ENCODE measurements around the gene C1orf94. TPM values are rescaled to one million over a fixed set of nuclear protein-coding genes. Genes with fewer than 3 reads are reported as not detected.
A peak's percentile ranks its signal among the peaks of the same experiment; 100 is the strongest.
"Not testable (repeated sequence)": the region's sequence is repeated elsewhere in the genome, so short reads cannot be mapped to it uniquely, and the experiment has no call there.

C1orf94 gene
- total RNA-seq, 2 donors from 2014 or later, result 0.11 TPM; not detected in 1

DNA sequence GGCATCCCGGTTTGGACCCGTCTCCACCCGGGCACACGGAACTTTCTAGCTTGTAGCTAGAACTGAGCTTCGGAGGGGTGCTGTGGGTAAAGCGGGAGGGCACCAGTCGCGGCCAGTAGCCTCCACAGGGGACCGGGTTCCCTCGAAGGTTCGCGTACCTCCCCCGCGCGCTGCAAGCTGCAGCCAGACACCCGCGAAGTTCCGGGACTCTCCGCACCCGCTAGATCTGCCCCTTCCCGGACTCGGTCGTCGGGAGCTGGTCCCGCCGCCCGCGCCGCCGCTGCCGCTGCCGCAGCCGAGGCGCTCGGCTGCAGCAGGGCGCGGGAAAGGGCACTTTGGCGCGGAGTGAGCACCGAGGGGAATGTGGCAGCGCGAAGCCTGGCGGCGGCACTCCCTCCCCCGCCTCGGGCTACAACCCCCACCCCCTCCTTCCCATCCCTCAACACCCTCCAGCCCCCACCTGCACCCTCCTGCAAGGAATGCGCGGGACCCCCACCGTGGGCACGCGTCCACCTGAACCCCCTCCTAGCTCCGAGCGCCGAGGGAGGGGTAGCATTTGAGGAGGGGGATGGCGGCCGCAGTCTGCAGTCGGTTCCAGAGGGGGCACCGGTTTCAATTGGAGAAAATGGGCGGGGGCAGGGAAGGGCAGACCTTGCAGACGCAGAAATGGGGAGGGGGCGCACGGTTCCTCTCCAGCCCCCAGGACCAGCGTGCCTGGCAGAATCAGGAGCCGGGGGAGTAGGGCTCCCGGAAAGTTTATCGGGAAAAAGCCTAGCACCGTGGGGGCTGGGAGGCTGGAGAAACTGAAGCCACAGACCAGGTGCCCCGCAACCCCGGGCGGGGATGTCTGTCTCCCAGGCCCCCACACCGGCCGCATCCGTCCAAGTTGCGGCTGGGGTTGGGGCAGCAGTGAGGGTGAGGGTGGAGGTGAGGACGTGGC is 12.6 kb upstream of the C1orf94 start:
- ATAC-seq (no peak), DNase-seq (no peak)
- intact Hi-C loops (cut with DNase I, micrococcal nuclease), result no loop called here

DNA sequence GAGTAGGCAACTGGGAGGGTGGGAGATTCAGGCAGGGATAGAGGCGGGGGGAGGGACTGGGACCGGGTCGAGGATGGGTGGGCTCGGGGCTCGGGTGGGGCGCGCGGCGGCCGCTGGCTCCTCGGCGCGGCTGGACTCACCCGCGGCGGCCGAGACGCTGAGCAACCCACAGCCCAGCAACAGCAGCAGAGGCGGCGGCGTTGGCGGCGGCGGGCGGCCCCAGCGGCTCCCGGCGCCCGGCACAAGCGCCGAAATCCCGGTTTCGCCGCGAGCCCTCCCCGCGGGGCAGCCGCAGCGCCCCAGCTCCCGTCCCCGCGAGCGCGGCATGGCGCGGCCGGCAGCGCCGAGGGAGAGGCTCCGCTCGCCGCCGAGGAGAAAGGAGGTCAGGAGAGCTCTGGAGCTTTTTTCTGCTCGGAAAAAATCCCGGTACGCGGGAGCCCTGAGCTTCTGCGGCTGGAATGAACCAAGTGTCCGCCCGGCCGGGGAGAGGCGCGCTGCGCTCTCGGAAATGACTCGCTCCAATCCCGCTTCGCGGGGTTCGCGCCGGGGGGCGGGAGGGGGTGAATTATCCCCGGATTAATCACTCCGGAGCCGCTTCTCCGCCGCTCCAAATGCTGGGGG is 11.8 kb upstream of the C1orf94 start, which contains the start of gene CSMD2:
CSMD2 (minus strand) TSS at position 460 of the 621 bp plus-strand sequence; CDS start at position 327, 133 bp downstream.
- intact Hi-C loops (cut with DNase I, micrococcal nuclease), result no loop called here
- DNase-seq (no peak), ATAC-seq (no peak)

DNA sequence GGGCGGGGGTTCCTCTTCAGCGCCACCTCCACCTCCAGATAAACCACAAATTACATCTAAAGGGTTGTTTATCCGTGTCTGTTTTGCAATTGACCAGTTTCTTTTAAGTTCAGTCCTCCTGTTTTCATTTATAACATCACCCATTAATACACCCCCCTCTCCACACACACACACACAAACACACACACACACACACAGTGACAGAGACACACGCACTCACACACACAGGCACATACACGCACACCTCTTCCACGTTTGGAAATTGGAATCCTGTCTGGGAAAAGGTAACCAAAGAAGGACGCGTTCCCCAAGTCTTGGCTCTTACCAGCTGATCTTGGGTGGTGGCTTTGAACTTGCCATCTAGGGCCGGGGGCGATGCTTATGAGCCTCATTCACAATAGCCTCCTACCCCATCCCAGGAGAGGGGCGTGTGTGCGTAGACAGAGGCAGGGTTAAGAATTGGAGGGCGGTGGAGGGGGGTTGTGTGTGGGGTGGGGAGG is 11.2 kb upstream of the C1orf94 start:
- intact Hi-C loops (cut with DNase I, micrococcal nuclease), result no loop called here
- DNase-seq, result no peak
- ATAC-seq, result no peak

DNA sequence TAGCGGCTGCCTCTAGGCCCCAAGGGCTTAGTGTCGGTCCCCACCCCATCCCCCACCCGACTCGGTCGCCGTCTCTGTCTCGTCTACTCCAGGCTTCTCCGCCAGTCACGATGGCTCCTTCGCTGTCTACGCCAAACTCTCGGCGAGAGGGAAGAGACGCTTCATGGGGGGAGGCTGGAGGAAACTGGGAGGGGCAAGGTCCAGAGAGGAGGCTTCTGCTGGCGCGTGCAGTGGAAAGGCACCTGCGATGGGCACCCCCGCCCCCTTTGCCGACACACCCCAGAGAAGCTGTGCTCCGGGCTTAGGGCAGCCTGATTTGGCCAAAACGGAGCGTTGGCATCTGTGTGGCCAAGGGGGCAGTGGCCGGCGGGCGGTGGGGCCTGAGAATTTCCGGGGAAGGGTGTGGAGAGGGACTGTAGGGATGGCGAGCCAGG is 10.5 kb upstream of the C1orf94 start:
- no peak for DNase-seq
- no peak for ATAC-seq
- intact Hi-C loops (cut with DNase I, micrococcal nuclease), result no loop called here

DNA sequence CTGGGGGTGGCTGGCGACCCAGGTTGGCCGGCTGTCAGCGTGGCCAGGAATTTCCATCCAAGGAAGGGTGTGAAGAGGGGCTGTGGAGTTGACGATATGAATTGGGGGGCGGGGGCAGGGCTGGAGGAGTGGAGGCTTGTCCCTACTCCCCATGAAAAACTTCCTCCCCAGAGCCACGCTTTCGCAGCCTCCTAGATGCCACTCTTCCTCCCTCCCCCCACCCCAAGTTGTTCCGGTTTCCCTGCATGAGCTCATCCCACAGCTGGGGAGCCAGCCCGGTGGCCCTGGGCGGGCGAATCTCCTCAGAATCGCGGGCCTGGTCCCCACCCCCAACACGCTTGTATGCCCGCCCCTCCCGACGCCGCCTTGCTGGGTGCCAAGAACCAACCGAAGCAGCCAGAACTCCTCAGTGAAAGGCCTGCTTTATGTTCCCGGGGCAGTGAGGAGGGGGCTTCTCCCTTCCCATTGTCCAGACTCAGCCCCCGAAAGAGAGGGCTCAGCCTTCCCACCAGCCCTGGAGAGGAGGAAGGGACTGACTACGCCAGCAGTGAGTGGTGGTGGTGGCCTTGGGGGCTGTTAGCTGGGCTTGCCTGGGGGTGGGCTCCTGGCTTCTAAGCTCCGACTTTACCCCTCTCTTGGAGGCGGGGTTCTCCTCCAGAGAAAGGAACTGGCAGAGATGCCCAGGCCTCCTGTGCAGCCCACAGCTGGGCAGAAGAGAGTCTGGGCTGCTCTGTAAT is 9.9 kb upstream of the C1orf94 start:
- intact Hi-C loops (cut with DNase I, micrococcal nuclease), result no loop called here
- ATAC-seq (no peak), DNase-seq (no peak)

- ATAC-seq, result no peak
Observed at GRCh38 chr1:34167389-34167788, 9.3 kb upstream of the C1orf94 start.

GRCh38 chr1:34175744-34176143 is 963 bp upstream of the C1orf94 start:
- no peak for ATAC-seq
- intact Hi-C loops (cut with DNase I, micrococcal nuclease), result no loop called here
- no peak for DNase-seq

More at GRCh38 chr1:34167389-34167788, 9.3 kb upstream of the C1orf94 start:
- intact Hi-C loops (cut with DNase I, micrococcal nuclease), result no loop called here
- DNase-seq, result no peak

- intact Hi-C loops (cut with DNase I, micrococcal nuclease), result no loop called here
Observed at GRCh38 chr1:34178072-34178471, 1.4 kb downstream of the C1orf94 start.

GRCh38 chr1:34183381-34183780 is 6.7 kb downstream of the C1orf94 start:
- DNase-seq; ATAC-seq; intact Hi-C loops (cut with DNase I, micrococcal nuclease): not testable (repeated sequence)

More at GRCh38 chr1:34178072-34178471, 1.4 kb downstream of the C1orf94 start:
- no peak for DNase-seq
- no peak for ATAC-seq

GRCh38 chr1:34186741-34187494 is 10.2 kb downstream of the C1orf94 start:
- no peak for DNase-seq
- ATAC-seq, result no peak
- intact Hi-C loops (cut with DNase I, micrococcal nuclease), result no loop called here

- no peak for DNase-seq
- ATAC-seq, result no peak
- intact Hi-C loops (cut with DNase I, micrococcal nuclease), result no loop called here
Observed at GRCh38 chr1:34188418-34188817, 11.7 kb downstream of the C1orf94 start.

- DNase-seq (no peak), ATAC-seq (no peak)
- intact Hi-C loops (cut with DNase I, micrococcal nuclease), result no loop called here
Observed at GRCh38 chr1:34188985-34189384, 12.3 kb downstream of the C1orf94 start.

- DNase-seq (no peak), ATAC-seq (no peak)
- intact Hi-C loops (cut with DNase I, micrococcal nuclease), result no loop called here
Observed at GRCh38 chr1:34190692-34191091, 14.0 kb downstream of the C1orf94 start.

- no peak for ATAC-seq
- intact Hi-C loops (cut with DNase I, micrococcal nuclease), result no loop called here
- DNase-seq, result no peak
Observed at GRCh38 chr1:34192621-34193020, 15.9 kb downstream of the C1orf94 start.

GRCh38 chr1:34199927-34200326 is 23.2 kb downstream of the C1orf94 start:
- DNase-seq, result no peak
- intact Hi-C loops (cut with DNase I, micrococcal nuclease), result no loop called here
- peak; percentile 40 for ATAC-seq

DNA sequence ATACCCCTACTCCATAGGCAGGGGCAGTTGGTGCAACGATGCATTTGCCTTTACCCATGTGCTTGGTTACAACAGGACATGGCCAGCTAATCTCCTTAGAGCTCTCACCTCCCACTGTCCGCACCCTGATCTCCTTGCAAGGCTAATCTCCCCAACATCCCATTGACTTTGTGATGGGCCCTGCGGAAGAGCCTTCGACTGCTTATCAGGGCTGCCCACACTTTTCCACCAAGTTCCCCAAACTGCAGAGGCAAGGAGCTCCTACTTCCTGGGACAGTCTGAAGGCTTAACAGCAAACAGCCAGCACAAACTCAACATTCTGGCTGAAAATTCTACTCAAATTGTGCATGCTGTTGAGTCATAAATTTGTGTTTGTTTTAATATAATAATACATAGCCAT is 36.0 kb downstream of the C1orf94 start:
- intact Hi-C loops (cut with DNase I, micrococcal nuclease), result no loop called here
- no peak for ATAC-seq
- no peak for DNase-seq

- intact Hi-C loops (cut with DNase I, micrococcal nuclease), result no loop called here
- DNase-seq, result no peak
- no peak for ATAC-seq
Observed at GRCh38 chr1:34213956-34214355, 37.2 kb downstream of the C1orf94 start.

- ATAC-seq, result no peak
- intact Hi-C loops (cut with DNase I, micrococcal nuclease), result no loop called here
Observed at GRCh38 chr1:34231441-34231840, 54.7 kb downstream of the C1orf94 start.

More at GRCh38 chr1:34231441-34231840, 54.7 kb downstream of the C1orf94 start:
- no peak for DNase-seq
